ENCODE measurements around the gene EFCAB9.

GRCh38 chr5:172171118-172171517 lies 22.9 kb upstream of the EFCAB9 start:
- TF ChIP-seq THAP11 (CRISPR knock-in tag; IDR thresholded peaks at IDR 0.05) (no peak), MEIS1 (CRISPR knock-in tag; IDR thresholded peaks at IDR 0.05; ENCODE audit: borderline replicate concordance) (no peak), ZNF512 (CRISPR knock-in tag; IDR thresholded peaks at IDR 0.05) (no peak), NFE2L1 (CRISPR knock-in tag; IDR thresholded peaks at IDR 0.05; ENCODE audit: borderline replicate concordance) (no peak)
